HepG2 (cell line): ENCODE measurements around the gene INHA. TPM values are rescaled to one million over a fixed set of nuclear protein-coding genes. Genes with fewer than 3 reads are reported as not detected.

ENCODE experiments used
- ATAC-seq: fragments of 200-7000 bp; cut with Tn5 transposase; 3 replicates; pipeline ENCODE4 v1.9.1; 2020; ENCODE audit warnings: mild to moderate bottlenecking, moderate library complexity
- BruUV-seq: library from RNA; stranded (reverse); fragments of 400-500 nt; replicated peaks from 2 replicates; lab custom pipeline; 2021; lab: Mats Ljungman, UMichigan
- CTCF ChIA-PET: fragments of 300-600 bp; formaldehyde crosslinking; extraction: SDS; loops from one replicate; lab custom pipeline; 2021; ENCODE audit warnings: low total read pairs, inconsistent platforms, low intra/inter-chr PET ratio; lab: Yijun Ruan, JAX
- POLR2A ChIA-PET: fragments of 350-600 bp; sonication (Branson Sonifier 250); formaldehyde crosslinking; loops from one replicate; lab custom pipeline; 2020; ENCODE audit warnings: antibody characterized with exemption, inconsistent platforms; lab: Yijun Ruan, JAX
- DNase-seq: peaks from one replicate; pipeline ENCODE4 v3.0.0-alpha.2; 2015; ENCODE audit warnings: low spot score
- FAIRE-seq: peaks from 3 replicates; lab custom pipeline; 2011; peaks lifted over from hg19 to GRCh38; lab: Jason Lieb, UNC
- H2AFZ ChIP-seq: one replicate; pipeline ENCODE4 v1.6.1; 2011; ENCODE audit warnings: low read length, inconsistent platforms
- H3K27ac ChIP-seq: fragments of 300-600 bp; 3 replicates; pipeline ENCODE4 v1.8.0; 2011; ENCODE audit warnings: mixed run types, mild to moderate bottlenecking, mixed read lengths, low read length, inconsistent platforms; ENCODE audit not compliant: insufficient read depth; ENCODE audit errors: extremely low read length
- H3K27me3 ChIP-seq, 2 experiments: fragments of 200-600 bp in 1 of 2; 2 replicates in 1 of 2; 3 replicates in 1 of 2; pipeline versions ENCODE4 v1.6.0 to v1.8.0; 2011; ENCODE audit warnings: low read length in 2 of 2, mild to moderate bottlenecking in 2 of 2, moderate library complexity in 2 of 2, inconsistent platforms in 1 of 2; ENCODE audit not compliant: insufficient read depth in 2 of 2, control insufficient read depth in 1 of 2
- H3K36me3 ChIP-seq, 2 experiments: fragments of 200-600 bp in 1 of 2; replicated peaks in 1 of 2; 2 replicates in 1 of 2; 3 replicates in 1 of 2; pipeline versions ENCODE4 v1.5.1 to v1.8.0; 2011; ENCODE audit warnings: low read length in 2 of 2, inconsistent platforms in 1 of 2; ENCODE audit not compliant: insufficient read depth in 2 of 2, control insufficient read depth in 1 of 2
- H3K4me1 ChIP-seq: 2 replicates; pipeline ENCODE4 v1.5.1; 2012; ENCODE audit warnings: low read length, inconsistent platforms; ENCODE audit not compliant: insufficient read depth
- H3K4me2 ChIP-seq: 2 replicates; pipeline ENCODE4 v1.6.0; 2011; ENCODE audit warnings: low read depth, low read length, inconsistent platforms
- H3K4me3 ChIP-seq, 3 experiments: fragments of 200-600 bp in 1 of 3; sonication (generic), shearing (Covaris generic) in 1 of 3; replicated peaks in 1 of 3; 2 replicates each; pipeline ENCODE4 v1.5.1; 2011 to 2016; ENCODE audit warnings: low read length in 3 of 3, inconsistent platforms in 2 of 3, low read depth in 2 of 3, mild to moderate bottlenecking in 2 of 3, control low read depth in 1 of 3, mixed read lengths in 1 of 3; ENCODE audit not compliant: insufficient read depth in 1 of 3
- H3K79me2 ChIP-seq: one replicate; pipeline ENCODE4 v1.6.1; 2011; ENCODE audit warnings: low read length, inconsistent platforms; ENCODE audit not compliant: insufficient read depth
- H3K9ac ChIP-seq: 2 replicates; pipeline ENCODE4 v1.6.0; 2011; ENCODE audit warnings: mild to moderate bottlenecking, low read depth, low read length, inconsistent platforms; ENCODE audit not compliant: insufficient read depth
- H3K9me3 ChIP-seq: 2 replicates; pipeline ENCODE4 v1.5.1; 2012; ENCODE audit warnings: mild to moderate bottlenecking, low read length
- H4K20me1 ChIP-seq: 2 replicates; pipeline ENCODE4 v1.6.0; 2011; ENCODE audit warnings: inconsistent platforms, mild to moderate bottlenecking, low read length, moderate library complexity; ENCODE audit not compliant: insufficient read depth
- ATF7-NPFF ChIP-seq: sonication (generic); formaldehyde crosslinking; IDR thresholded peaks from 2 replicates; pipeline ENCODE4 v1.8.1; 2023; ENCODE audit warnings: mild to moderate bottlenecking, low read depth, missing genetic modification reagents, moderate library complexity
- ELF3 ChIP-seq: IDR thresholded peaks from 2 replicates; pipeline ENCODE4 v1.6.1; 2016; ENCODE audit warnings: missing genetic modification reagents, missing compliant biosample characterization
- GTF2F1 ChIP-seq: fragments of 150-350 bp; IDR thresholded peaks from 2 replicates; pipeline ENCODE4 v1.6.1; 2014; ENCODE audit warnings: low read length
- HNF4G ChIP-seq, 2 experiments: sonication (generic) in 1 of 2; formaldehyde crosslinking in 1 of 2; IDR thresholded peaks; 2 replicates each; pipeline versions ENCODE4 v1.4.0 to v1.6.1; 2011 to 2020; ENCODE audit warnings: borderline replicate concordance in 2 of 2, low read depth in 2 of 2, mild to moderate bottlenecking in 2 of 2, low read length in 1 of 2, missing genetic modification reagents in 1 of 2, moderate library complexity in 1 of 2
- HNRNPK ChIP-seq: fragments of 200-400 bp; formaldehyde crosslinking; IDR thresholded peaks from 2 replicates; pipeline ENCODE4 v1.6.1; 2018; ENCODE audit warnings: low read length, low read depth, moderate library complexity, mild to moderate bottlenecking; ENCODE audit not compliant: poor library complexity, severe bottlenecking
- IKZF1 ChIP-seq: fragments of 450-650 bp; IDR thresholded peaks from 2 replicates; pipeline ENCODE4 v1.7.1; 2016
- NFE2L2 ChIP-seq: fragments of 150-350 bp; IDR thresholded peaks from 2 replicates; pipeline ENCODE4 v1.6.1; 2014; ENCODE audit warnings: low read length
- NFYB ChIP-seq: sonication (generic); formaldehyde crosslinking; IDR thresholded peaks from 2 replicates; pipeline ENCODE4 v1.4.0; 2020; ENCODE audit warnings: missing genetic modification reagents
- TBX3 ChIP-seq: fragments of 450-650 bp; IDR thresholded peaks from 2 replicates; pipeline ENCODE4 v1.6.1; 2017; ENCODE audit warnings: antibody characterized with exemption, mild to moderate bottlenecking, inconsistent platforms, borderline replicate concordance
- U2AF2 ChIP-seq: fragments of 200-400 bp; formaldehyde crosslinking; IDR thresholded peaks from 2 replicates; pipeline ENCODE4 v1.6.1; 2017; ENCODE audit warnings: low read depth, mild to moderate bottlenecking, low read length
- ZC3H4 ChIP-seq: sonication (generic); formaldehyde crosslinking; IDR thresholded peaks from 2 replicates; pipeline ENCODE4 v1.4.0; 2020; ENCODE audit warnings: missing genetic modification reagents, borderline replicate concordance
- ZFP41 ChIP-seq: sonication (generic); formaldehyde crosslinking; IDR thresholded peaks from 2 replicates; pipeline ENCODE4 v1.4.0; 2020; ENCODE audit warnings: mild to moderate bottlenecking, missing genetic modification reagents, borderline replicate concordance
- ZMAT3 ChIP-seq: sonication (generic); formaldehyde crosslinking; conservative IDR thresholded peaks from 2 replicates; pipeline ENCODE4 v1.7.0; 2021; ENCODE audit warnings: missing genetic modification reagents
- ZNF12 ChIP-seq: sonication (generic); formaldehyde crosslinking; IDR thresholded peaks from 2 replicates; pipeline ENCODE4 v1.5.0; 2020; ENCODE audit warnings: missing genetic modification reagents
- ZNF24 ChIP-seq: fragments of 450-650 bp; IDR thresholded peaks from 2 replicates; pipeline ENCODE4 v1.6.1; 2017; ENCODE audit warnings: antibody characterized with exemption, mild to moderate bottlenecking
- ZNF496 ChIP-seq: sonication (generic); formaldehyde crosslinking; IDR thresholded peaks from 2 replicates; pipeline ENCODE4 v1.8.1; 2023; ENCODE audit warnings: mild to moderate bottlenecking, moderate library complexity, missing genetic modification reagents; ENCODE audit not compliant: insufficient replicate concordance
- ZNF549 ChIP-seq: sonication (generic); formaldehyde crosslinking; IDR thresholded peaks from 2 replicates; pipeline ENCODE4 v1.5.0; 2020; ENCODE audit warnings: missing genetic modification reagents
- ZSCAN25 ChIP-seq: sonication (generic); formaldehyde crosslinking; IDR thresholded peaks from 2 replicates; pipeline ENCODE4 v1.8.0; 2022; ENCODE audit warnings: mild to moderate bottlenecking, missing genetic modification reagents
- WGBS: methylation state at CpG from one replicate; pipeline ENCODE4 v1.1.6; 2017; ENCODE audit warnings: low lambda C conversion rate; 5-methylcytosine and 5-hydroxymethylcytosine counted together
- in situ Hi-C: cut with HindIII; loops from 2 replicates; pipeline ENCODE4 v1.10.0; 2017; ENCODE audit warnings: low pct_unique_long_range_greater_than_20kb; ENCODE audit not compliant: extremely low pct_ligation_motif_present
- intact Hi-C: fragments of 100-400 bp; cut with micrococcal nuclease; formaldehyde crosslinking; loops from one replicate; pipeline ENCODE4 v1.10.0; 2022; ENCODE audit not compliant: unreplicated experiment
- polyA plus RNA-seq, 8 experiments: library from polyadenylated mRNA; depleted of rRNA in 3 of 8; stranded (reverse) in 7 of 8; unstranded in 1 of 8; fragments of >200 nt; fragmentation: Illumina TruSeq in 4 of 8; extraction: Trizol in 4 of 8; gene quantifications; 2 replicates each; pipeline versions ENCODE4 v1.2.1 to v1.2.3, GENCODE V29; 2011 to 2016; ENCODE audit warnings: low read depth in 4 of 8, missing spikeins in 1 of 8, mixed read lengths in 1 of 8; ENCODE audit not compliant: insufficient read depth in 1 of 8
- total RNA-seq, 5 experiments: library from RNA; depleted of rRNA; stranded (reverse); fragments of >200 nt; fragmentation: Illumina TruSeq; extraction: Trizol; gene quantifications; 2 replicates each; pipeline ENCODE4 v1.2.3, GENCODE V29; 2016; ENCODE audit warnings: low read depth in 1 of 5
- TF ChIP-seq, protein P1 (sequence below): sonication (generic); formaldehyde crosslinking; IDR thresholded peaks from 2 replicates; pipeline ENCODE4 v1.4.0; 2020; ENCODE audit warnings: mild to moderate bottlenecking, missing genetic modification reagents
- TF ChIP-seq, protein P2 (sequence below): sonication (generic); formaldehyde crosslinking; IDR thresholded peaks from 2 replicates; pipeline ENCODE4 v1.8.0; 2022; ENCODE audit warnings: missing genetic modification reagents, mild to moderate bottlenecking, moderate library complexity, borderline replicate concordance

INHA gene
- total and polyA plus RNA-seq, 2 of the 13 experiments (the other 11 are each of a cell fraction or from before 2014, with no cell fraction given): 4.1 to 15.2 TPM

DNA sequence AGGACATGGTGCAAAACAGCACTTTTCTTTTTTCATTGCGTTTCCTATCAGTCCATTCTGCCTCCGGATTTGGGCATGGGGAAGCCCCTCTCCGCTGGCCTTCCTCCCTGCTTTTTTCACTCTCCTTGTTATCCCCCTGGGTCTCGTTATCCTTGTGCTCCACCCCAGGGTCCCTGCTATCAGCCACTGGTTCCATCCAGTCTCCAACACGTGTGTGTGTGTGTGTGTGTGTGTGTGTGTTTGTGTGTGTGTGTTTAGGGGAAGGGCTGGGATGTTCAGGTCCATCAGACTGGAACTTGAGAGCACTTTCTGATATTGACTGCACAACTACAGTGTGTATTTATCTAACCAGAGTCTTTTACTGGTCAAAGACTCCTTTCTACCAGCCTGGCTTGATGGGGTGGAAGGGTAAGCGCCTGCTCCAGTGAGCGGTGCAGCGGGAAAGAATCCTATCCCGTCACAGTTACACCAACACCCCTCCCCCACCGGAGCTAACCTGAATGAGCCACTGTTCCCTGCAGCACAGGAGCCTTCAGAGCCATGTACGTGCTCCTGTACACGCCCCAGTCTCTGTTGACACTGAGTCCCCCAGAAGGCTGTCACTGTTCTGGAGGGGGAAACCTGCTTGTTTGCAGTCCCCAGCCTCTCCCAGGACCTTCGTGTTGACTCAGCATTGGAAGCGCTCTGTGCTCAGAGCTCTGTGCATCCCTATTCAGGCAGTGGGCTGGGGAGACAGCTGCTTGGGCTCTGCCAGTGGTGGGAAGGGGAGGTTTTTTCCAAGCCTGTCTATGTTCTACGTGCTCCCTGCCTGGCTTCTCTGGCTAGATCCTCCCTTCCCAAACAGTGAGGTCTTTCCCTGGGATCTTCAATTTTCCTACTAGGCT is 4.6 kb downstream of the INHA start:
- peak overlapping the region in 2 of 3 experiments; percentile 23 to 45; a peak in 3 of 6 replicates for H3K4me3 ChIP-seq
- peaks cover 81% of the 10 kb centered on the region for H3K4me1 ChIP-seq
- peak overlapping the region; percentile 65 for H3K9ac ChIP-seq
- peak; percentile 40 for TF ChIP-seq NFYB (CRISPR knock-in tag)
- peak; percentile 94 for TF ChIP-seq ZNF12 (CRISPR knock-in tag)
- TF ChIP-seq GTF2F1: 0 out of 2 replicates have a peak, but pooled peaks have one; percentile 50
- TF ChIP-seq, protein P1, sequence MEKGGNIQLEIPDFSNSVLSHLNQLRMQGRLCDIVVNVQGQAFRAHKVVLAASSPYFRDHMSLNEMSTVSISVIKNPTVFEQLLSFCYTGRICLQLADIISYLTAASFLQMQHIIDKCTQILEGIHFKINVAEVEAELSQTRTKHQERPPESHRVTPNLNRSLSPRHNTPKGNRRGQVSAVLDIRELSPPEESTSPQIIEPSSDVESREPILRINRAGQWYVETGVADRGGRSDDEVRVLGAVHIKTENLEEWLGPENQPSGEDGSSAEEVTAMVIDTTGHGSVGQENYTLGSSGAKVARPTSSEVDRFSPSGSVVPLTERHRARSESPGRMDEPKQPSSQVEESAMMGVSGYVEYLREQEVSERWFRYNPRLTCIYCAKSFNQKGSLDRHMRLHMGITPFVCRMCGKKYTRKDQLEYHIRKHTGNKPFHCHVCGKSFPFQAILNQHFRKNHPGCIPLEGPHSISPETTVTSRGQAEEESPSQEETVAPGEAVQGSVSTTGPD (CRISPR knock-in tag): peak; percentile 94
- TF ChIP-seq ZC3H4 (CRISPR knock-in tag): no peak
- no peak for TF ChIP-seq IKZF1
- TF ChIP-seq ZNF24: peak; percentile 57
- TF ChIP-seq ELF3: peak; percentile 88
- TF ChIP-seq, protein P2, sequence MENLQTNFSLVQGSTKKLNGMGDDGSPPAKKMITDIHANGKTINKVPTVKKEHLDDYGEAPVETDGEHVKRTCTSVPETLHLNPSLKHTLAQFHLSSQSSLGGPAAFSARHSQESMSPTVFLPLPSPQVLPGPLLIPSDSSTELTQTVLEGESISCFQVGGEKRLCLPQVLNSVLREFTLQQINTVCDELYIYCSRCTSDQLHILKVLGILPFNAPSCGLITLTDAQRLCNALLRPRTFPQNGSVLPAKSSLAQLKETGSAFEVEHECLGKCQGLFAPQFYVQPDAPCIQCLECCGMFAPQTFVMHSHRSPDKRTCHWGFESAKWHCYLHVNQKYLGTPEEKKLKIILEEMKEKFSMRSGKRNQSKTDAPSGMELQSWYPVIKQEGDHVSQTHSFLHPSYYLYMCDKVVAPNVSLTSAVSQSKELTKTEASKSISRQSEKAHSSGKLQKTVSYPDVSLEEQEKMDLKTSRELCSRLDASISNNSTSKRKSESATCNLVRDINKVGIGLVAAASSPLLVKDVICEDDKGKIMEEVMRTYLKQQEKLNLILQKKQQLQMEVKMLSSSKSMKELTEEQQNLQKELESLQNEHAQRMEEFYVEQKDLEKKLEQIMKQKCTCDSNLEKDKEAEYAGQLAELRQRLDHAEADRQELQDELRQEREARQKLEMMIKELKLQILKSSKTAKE (CRISPR knock-in tag): peak; percentile 94
- peak; percentile 73; the same call in 1 of the 2 replicates for TF ChIP-seq ZMAT3 (CRISPR knock-in tag)
- TF ChIP-seq TBX3: peak; percentile 63; the same call in 1 of the 2 replicates
- TF ChIP-seq ZFP41 (CRISPR knock-in tag): 0 out of 2 replicates have a peak, but pooled peaks have one; percentile 16
- TF ChIP-seq ATF7-NPFF (CRISPR knock-in tag): peak; percentile 90
- peak; percentile 40; the same call in 1 of the 2 replicates for TF ChIP-seq HNF4G (IDR thresholded peaks at IDR 0.05; ENCODE audit: borderline replicate concordance, low read depth, low read length)
- no peak for TF ChIP-seq HNF4G (CRISPR knock-in tag; IDR thresholded peaks at IDR 0.05; ENCODE audit: borderline replicate concordance, low read depth)
- TF ChIP-seq U2AF2: 0 out of 2 replicates have a peak, but pooled peaks have one; percentile 16
- no peak for TF ChIP-seq ZNF549 (CRISPR knock-in tag)
- peak; percentile 88 for TF ChIP-seq ZSCAN25 (CRISPR knock-in tag)
- peak; percentile 15; the same call in 1 of the 2 replicates for TF ChIP-seq NFE2L2
- TF ChIP-seq HNRNPK: no peak
- TF ChIP-seq ZNF496 (CRISPR knock-in tag): no peak

More for the DNA sequence above, 4.6 kb downstream of the INHA start:
- no peak overlapping the region for H2AFZ ChIP-seq
- H3K4me2 ChIP-seq: peak overlapping the region; percentile 79
- in situ Hi-C loops: no loop called here
- no peaks in the 10 kb centered on the region for H3K79me2 ChIP-seq
- ATAC-seq: peak; percentile 94
- intact Hi-C loops: loop anchor here (1.0 to 5.0 kb wide), 3 partner anchors 21 to 51 kb away; partner anchors contain the start of genes CHPF, SLC4A3 and STK11IP
- ChIA-PET CTCF (interaction anchor here (1.8 kb wide), 1 partner anchor 66 kb away, joined by 5 read pairs; no protein-coding TSS in a partner anchor), POLR2A (interaction anchor here (0.6 to 5.5 kb wide), 13 partner anchors 9 to 328 kb away, joined by 3 to 82 read pairs (median 4); partner anchors contain the start of genes CHPF, DNPEP, STK11IP and TMEM198)
- peak; percentile 97 for FAIRE-seq
- peak overlapping the region; percentile 86 for H3K27ac ChIP-seq
- WGBS: 0% methylated on average over 12 of the region's 15 CpGs
- H3K9me3 ChIP-seq: no peaks in the 10 kb centered on the region
- BruUV-seq: TSS peak; percentile 77
- H3K36me3 ChIP-seq: no peaks in the 10 kb centered on the region
- H3K27me3 ChIP-seq: no peaks in the 10 kb centered on the region
- peak; percentile 100 for DNase-seq
- no peaks in the 10 kb centered on the region for H4K20me1 ChIP-seq
